ENCODE data around the gene GORAB.

The GORAB gene

DNA sequence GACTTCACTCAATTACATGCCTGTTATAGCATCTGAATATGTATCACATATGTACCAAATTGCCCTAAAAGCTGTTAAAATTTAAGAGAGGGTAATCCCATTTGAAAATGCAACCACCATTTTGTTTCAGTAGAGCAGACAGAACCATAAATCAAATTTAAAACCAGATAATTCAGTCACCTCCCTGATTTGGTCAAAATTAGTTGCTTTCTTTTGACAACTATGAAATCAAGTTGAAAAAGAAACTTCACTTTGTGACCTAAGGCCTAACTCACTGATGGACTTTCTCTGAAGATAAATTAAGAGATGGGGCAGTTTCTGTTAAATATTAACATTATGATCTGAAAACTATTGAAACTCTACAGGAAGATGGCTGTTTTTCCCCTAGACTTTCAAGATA, 6.7 kb downstream of the GORAB start:
- no peak for DNase-seq (ENCODE audit: low read depth)

DNA sequence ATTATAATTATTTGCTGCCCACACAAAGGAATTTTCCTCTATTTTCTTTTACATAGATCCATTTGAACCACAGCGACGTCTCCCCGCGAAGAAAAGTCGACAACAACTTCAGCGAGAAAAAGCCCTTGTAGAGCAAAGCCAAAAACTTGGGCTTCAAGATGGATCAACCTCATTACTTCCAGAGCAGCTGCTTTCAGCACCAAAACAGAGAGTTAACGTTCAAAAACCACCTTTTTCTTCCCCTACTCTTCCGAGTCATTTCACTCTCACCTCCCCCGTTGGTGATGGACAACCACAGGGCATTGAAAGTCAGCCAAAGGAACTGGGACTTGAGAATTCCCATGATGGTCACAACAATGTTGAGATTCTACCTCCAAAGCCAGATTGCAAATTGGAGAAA, 7.2 kb downstream of the GORAB start:
- no peak for DNase-seq (ENCODE audit: low read depth)

DNA sequence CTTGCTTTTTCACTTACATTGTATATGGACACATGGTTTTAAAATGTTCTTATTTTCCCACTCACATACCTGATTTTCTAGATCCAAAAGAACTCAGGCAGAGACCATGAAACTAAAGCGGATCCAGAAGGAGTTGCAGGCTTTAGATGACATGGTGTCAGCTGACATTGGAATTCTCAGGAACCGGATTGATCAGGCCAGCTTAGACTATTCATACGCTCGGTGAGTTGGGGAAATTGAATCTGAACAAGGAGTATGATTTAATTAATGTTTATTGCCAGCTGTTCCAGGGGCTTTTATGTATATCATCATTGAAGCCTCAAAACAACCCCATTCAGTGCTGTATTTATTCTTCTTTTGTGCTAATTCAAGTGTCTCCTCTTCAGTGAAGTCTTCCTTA, 12.7 kb downstream of the GORAB start:
- DNase-seq (ENCODE audit: low read depth), result no peak

DNA sequence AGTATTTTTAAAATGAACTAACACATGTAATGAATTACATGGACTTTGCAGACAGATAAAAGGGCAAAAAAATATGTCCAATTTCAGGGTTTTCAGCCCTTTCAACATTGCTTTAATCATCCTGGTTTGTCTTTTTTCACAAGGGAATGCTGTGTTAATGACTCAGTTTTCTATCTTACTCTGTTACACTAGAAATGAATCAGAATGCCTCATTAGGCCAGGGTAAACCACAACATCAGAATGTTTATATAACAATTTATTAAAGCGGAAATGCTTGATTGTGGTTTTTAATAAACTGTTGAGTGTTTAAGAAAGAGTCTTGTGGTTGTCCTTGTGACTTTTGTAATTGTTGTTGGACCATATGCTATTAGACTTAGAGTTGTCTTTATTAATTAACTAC, 13.5 kb downstream of the GORAB start:
- DNase-seq (ENCODE audit: low read depth), result no peak

DNA sequence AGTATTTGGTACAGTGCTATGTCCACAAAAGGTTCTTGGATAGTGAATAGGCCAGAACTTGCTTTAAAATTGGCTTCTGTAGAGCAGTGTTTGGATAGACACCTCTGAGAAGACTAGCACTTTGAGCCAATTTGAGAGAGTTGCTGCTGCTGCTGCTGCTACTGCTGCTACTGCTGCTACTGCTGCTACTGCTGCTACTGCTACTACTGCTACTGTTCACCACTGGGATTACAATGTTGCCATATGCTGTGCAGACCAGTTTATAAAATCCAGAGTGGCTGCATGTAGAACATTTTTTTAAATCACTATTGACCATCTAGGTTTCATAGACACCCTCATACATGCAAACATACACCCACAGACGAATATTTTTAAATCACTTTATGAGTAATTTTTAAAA, 15.3 kb downstream of the GORAB start:
- DNase-seq (ENCODE audit: low read depth), result no peak

DNA sequence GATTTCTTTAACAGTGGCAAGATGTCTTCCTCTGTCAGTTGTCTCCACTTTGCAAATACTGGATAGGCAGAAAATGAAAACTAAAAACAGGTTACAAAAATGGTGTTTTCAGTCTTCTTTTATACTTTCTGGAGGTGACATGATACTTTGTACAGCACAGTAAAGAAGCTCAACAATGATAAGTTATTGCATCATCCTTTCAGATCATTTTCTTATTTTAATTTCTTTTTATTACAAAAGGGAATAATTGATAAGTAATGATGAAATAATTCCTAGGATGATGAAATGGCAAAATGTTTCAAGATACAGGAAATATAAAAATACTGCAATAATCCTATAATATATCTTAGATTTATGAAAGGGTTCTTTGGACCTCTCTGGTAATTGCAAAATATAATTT, 16.5 kb downstream of the GORAB start:
- DNase-seq (ENCODE audit: low read depth), result no peak

DNA sequence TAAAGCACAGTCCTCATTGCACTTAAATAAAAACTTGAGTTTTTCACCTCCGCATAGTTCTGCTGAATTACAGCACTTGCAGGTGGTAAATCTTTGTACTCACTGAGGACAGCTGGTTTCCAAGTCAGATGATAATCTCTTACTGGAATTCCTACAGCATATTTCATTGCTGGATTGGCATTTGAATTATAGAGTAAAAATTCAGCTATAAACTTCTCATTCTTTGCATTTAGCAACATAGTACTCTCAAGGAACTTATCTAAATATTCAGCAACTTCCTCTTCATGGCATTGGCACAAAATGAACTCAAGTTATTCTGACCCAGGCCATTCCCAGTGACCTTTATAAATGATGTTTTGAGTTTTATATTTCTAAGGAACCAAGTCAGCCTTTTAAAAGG, 23.4 kb downstream of the GORAB start:
- DNase-seq (ENCODE audit: low read depth), result no peak

DNA sequence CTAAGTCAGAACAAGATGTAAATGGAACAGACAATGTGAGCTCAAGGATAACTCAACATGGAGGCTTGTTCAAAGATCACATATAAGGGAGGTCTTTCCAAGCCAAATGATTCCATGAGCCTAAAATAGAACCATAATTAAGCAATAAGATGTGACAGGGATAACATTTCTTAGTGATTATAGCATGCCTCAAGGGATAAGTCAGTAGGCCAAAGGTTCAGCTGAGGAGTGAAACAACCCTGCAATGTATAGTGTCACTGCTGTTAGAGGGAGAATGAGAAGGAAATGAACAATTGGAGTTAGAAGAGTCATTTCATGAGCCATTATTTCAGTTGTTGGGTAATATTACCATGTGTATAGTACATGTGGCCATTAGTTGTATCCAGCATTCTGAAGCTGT, 25.0 kb downstream of the GORAB start:
- DNase-seq (ENCODE audit: low read depth), result no peak

DNA sequence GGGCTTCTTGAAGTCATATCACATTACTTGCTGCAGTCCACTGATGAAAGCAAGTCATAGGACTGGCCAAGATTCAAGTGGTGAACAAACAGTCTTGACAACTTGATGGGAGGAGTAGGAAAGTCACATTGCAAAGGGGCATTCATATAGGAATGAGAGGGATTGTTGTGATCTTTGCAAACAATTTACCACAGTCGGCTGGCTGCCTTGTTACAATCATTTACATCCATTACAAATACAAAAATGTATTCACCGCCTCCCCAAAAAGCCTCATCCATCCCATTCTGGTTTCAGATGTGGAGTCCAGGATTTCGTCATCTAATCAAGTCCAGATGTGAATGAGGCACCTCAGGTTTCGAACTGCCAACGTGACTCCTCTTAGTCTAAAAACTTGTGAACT, 26.8 kb downstream of the GORAB start:
- no peak for DNase-seq (ENCODE audit: low read depth)

DNA sequence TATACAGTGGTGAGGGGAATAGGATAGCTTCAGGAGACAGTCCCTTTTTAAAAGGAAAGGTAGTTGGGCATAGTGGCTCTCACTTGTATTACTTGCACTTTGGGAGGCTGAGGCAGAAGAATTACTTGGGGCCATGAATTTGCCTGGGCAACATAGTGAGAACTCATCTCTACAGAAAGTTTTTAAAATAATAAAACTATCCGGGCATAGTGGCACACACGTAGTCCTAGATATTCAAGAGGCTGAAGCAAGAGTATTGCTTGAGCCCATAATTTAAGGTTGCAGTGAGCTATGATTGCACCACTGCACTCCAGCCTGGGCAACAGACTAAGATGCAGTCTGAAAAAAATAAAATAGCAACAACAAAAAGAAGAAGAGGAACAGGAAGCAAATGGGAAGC, 27.2 kb downstream of the GORAB start:
- DNase-seq (ENCODE audit: low read depth), result no peak

DNA sequence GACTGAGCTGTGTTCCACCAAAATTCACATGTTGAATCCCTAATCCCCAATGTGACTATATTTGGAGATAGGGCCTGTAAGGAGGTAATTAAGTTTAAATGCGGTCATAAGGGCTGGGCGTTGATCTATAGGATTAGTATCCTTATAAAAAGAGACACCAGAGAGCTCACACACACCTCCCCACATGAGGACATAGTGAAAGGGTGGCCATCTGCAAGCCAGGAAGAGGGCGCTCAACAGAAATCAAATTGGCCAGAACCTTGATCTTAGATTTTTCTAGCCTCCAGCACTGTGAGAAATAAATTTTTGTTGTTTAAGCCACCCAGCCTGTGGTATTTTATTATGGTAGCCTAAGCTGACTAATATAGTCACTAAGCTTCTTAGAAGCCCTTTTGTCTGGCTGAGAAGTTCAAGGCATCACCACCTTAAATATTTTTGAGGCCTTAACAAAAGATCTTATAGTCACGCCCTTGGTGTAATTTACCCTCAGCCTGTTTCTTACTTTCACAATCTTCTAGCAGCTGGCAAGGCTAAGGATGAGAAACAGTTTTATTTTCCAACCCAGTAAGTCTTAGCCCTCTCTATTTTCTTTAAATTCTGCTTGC, 28.8 kb downstream of the GORAB start:
- no peak for DNase-seq (ENCODE audit: low read depth)

DNA sequence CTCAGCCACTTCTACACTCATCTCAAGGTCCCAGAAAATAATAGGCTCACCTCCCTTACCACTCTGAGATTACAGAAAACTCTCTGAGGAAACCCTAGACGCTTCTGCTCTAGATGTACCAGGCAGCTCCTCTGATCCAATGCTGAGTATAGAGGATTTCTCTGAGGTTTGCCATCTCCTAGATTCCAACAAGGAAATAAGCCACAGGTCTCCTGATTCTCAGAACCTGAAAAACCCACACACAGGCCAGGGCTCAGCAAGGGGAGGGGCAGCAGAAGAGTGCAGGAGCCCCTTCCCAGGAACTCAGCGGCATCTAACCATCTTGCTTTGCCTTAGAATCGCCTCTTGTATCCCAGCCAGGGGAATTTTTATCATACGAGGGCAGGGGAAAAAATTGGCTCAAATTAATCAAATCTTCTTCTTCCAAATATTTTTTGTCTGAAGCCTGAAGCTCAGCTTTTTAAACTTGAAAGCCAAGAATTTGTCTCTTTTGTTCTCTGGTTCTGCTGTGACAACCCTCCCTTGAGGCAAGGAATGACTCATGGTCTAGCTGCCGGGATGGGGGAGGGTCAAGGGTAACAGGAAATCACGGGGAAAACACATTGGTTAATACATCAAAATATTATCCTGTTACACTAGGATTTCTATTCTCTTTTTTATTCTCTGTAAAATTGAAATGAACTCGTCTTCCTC, 30.8 kb downstream of the GORAB start:
- no peak for DNase-seq (ENCODE audit: low read depth)

DNA sequence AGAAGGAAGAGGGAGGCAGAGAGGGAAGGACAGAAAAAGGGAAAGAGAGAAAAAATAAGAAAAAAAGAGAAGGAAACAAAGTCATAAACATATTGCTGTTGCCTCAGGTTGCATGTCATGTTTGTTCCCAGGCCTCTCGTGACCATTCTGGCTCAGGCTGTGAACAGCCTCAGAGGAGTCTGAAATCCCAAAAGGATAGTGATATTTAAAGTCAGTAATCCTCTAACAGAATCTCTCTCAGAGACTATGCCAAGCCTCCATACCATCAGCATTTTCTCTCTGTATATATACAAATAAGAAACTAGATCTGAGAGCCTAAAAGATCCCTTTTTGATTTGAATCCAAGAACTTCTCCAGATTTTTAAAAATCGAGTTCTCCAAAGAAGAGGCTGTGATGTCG, 35.2 kb downstream of the GORAB start:
- no peak for DNase-seq (ENCODE audit: low read depth)

DNA sequence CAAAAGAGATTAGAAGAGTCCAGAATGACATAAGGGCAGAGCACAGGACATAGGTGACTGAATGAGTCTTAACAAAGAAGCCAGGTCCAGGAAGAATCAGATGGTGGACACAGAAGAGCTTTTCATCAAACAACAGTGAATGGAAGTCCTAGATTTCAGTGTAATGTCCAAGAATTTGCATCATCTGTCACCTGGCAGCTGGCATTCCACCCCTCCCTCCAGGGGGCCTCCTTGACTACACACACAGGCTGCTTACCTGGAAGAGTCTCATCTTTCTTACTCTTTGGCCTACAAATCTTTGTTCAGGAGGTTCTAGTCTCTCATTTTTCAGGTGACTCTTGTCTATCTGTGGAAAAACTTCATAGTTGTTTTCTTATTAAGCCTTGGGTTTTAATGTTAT, 36.2 kb downstream of the GORAB start:
- DNase-seq (ENCODE audit: low read depth), result no peak

DNA sequence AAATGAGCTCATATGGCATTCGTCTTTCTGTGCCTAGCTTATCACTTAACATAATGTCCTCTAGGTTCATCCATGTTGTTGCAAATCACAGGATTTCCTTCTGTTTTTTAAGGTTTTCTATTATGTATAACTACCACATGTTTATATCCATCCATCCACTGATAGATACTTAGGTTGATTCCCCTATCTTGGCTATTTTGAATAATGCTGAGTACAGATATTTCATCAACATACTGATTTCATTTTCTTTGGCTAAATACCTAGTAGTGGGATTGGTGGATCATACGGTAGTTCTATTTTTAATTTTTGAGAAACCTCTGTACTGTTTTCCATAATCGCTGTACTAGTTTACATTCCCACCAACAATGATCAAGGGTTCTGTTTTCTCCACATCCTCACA, 45.0 kb downstream of the GORAB start:
- DNase-seq (ENCODE audit: low read depth), result no peak

DNA sequence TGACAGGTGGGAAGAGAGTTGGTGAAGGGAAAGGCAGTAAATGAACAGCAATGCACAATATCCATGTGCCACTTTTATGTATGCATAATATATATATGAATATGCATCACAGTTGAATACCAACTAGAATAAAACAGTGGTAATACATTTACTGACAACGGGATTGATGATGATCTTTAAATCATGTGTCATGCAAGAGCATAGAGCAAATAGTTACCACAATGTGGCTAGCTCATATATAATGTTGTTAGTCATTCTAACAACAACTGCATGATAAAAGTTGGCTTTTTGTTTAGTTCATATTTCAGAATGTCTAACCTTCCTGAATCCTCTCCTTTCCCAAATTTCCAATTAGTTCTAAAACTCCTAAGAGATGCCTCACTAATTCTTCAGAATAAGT, 46.4 kb downstream of the GORAB start:
- DNase-seq (ENCODE audit: low read depth), result no peak

DNA sequence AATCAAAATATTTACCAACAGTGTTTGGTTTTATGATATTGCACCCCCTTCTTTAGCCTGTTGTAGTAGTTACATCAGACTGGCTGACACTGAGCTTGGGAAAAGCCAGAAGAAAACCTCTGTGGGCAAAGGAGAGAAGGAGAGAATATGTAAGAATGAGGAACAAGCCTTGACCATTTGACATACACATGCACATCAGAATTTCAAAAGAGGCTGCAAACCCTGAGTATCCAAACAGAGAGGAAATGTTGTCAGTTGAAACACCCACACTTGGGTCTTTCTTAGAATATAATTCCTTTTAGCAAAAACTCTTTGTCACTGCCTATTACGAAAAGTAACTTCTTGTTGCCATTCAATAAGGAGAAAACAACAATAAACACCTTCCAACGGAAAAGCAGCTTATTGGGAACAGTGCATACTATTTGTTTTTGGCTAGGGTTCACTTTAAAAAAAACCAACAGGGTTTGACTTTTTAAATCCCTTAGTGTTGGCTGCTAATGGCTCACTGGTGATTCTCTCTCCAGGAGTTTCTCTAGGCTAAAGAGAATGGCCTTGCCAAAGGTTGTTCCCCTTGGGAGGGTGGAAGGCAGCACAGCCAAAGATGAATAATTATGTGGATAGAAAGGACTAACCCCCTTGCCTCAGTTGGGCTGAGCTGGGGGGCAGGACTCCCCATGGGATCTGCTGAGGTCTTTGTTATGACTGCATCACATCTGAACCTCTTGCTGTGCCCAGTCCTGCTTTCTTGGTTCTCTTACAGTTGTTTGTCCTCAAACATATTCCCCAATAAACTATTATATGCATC, 48.9 kb downstream of the GORAB start:
- DNase-seq (ENCODE audit: low read depth), result no peak

DNA sequence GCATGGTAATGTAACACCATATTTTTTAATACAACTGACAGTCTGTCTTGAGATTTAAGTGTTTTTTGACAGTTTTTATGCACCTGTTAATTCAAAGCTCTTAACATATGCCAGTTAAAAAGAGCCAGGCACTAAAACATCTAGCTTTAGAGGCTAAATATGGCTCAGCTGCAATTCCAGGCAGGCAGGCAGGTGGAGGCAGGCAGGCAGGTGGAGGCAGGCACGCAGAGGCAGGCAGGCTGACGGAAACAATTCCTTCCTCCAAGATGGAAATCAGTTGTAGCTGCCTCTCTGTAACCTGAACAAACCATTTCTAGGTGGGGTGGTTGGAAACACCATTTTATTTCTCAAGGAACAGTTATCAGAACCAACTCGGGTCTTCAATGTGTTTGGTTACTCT, 51.2 kb downstream of the GORAB start:
- DNase-seq (ENCODE audit: low read depth), result no peak

DNA sequence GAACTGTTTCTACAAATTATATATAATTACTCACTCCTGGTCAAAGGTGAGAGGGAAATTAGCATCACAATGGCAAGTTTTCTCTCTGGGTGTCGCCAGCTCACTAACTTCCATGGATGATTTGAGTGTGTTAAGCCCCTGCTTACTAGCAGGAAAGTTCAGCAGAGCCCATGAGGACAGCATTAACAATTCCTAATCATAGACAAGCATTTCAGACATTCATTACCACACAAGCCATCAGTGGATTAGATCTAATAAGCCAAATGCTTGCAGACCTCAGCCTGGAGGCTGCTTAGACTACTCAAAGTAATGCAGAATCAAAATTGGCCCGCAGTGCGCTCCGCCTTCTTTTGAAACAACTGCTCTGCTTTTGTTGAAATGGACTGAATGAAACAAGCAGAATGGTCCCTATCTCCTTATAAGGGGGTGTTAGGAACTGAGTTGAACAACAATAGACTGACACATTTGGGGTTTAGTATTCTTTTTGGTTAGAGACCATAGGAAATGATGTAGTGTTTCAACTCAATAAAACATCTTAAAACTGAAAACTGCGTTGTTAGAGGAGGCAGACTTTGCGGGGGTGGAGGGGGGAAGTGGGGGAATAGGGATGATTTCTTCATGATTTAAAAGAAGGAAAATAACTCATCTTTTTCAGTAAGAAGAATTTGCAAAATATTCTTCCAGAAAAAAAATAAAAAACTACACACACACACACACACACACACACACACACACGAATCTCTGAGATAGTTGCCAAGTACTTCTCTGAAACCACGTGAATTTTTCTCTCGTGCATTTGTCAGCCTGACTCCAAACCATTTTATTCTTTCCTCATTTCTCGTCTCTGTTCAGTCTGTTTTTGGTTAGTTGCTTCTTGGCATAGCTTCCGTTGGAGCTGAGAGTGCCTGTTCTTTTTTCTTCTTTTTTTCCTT, 54.6 kb downstream of the GORAB start:
- DNase-seq (ENCODE audit: low read depth), result no peak

DNA sequence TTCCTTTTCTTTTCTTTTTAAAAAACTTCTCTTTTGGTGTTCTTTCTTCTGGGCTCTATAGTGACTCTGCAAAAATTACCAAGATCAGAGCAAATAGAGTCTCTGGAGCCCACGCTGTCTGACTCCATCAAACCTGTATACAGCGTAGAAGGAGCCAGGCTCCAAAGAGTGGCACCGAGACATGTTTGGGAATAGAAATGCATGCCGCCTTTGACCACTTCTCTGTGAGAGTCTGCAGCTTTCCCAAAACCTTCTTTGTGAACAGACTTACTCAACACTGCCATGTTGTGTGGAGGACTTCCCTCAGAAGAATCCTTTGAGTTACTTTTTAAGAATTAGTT, 55.3 kb downstream of the GORAB start:
- no peak for DNase-seq (ENCODE audit: low read depth)

DNA sequence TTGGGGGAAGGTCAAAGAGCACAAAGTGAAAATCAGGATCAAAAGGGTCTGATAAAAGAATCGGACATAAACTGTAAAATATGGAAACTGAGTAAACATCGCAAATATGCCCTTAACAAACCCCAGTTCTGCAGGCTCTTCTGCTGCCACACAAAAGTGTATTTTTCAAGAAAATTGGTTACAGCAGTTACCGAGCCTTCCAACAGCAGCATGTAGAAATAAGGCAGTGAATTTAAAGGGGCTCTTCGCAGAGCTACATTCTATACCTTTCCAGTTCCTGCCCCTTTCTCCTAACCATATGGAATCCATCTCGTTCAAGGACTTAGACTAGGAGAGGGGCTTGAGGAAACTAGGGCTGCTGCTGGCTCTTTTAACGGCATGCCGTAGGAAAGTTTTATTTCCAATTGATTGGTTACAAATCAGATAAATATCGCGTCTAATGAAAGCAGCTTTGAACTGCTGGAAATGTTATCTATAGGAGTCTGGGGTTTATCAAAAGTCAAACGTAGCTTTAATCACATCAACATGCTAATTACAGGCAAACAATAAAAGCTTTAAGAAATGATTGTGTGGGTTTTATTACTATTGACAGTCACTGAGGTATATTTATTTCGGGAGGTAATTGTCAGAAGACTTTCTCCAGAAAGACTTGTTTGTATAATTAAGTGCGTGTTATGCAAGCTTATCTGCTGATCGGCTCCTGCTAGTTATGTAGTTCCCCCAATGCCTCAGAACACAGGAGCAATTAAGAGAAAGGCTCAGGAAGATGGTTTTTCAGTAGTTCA, 59.1 kb downstream of the GORAB start:
- DNase-seq (ENCODE audit: low read depth), result no peak

Data from stimulated activated CD8-positive, alpha-beta memory T cell treated with anti-CD3 and anti-CD28 coated beads, Interleukin-15, amount 100 ng/mL, for 1 hour (primary cell).